Upper lobe of left lung (tissue), 6 donors: Measurements from ENCODE around the gene SMAGP. TPM values are rescaled to one million over a fixed set of nuclear protein-coding genes. Genes with fewer than 3 reads are reported as not detected.

Experiments used
- ATAC-seq, 2 donors: fragments of 200-7000 bp; cut with Tn5 transposase; one replicate each; pipeline ENCODE4 v1.9.1; 2022; ENCODE audit warnings: mild to moderate bottlenecking in 2 of 2, moderate library complexity in 2 of 2; ENCODE audit not compliant: low FRiP score in 2 of 2
- DNase-seq, 2 donors: peaks; one replicate each; pipeline ENCODE4 v3.0.0-alpha.2; 2019 to 2020
- H3K27ac ChIP-seq, 4 donors: fragments of 200-600 bp; sonication (generic); one replicate each; pipeline ENCODE4 v1.5.1; 2016 to 2019
- H3K27me3 ChIP-seq, 4 donors: fragments of 200-600 bp; sonication (generic); one replicate each; pipeline ENCODE4 v1.5.1; 2017 to 2019
- H3K36me3 ChIP-seq, 4 donors: fragments of 200-600 bp; sonication (generic); one replicate each; pipeline ENCODE4 v1.5.1; 2016 to 2019
- H3K4me1 ChIP-seq, 4 donors: fragments of 200-600 bp; sonication (generic); one replicate each; pipeline ENCODE4 v1.5.1; 2018 to 2019
- H3K4me3 ChIP-seq, 4 donors: fragments of 200-600 bp; sonication (generic); one replicate each; pipeline ENCODE4 v1.5.1; 2017 to 2019; ENCODE audit warnings: mild to moderate bottlenecking in 2 of 4, moderate library complexity in 1 of 4
- H3K9me3 ChIP-seq, 4 donors: fragments of 200-600 bp; sonication (generic); one replicate each; pipeline ENCODE4 v1.5.1; 2018 to 2019
- EP300 ChIP-seq, 4 donors: sonication (generic); formaldehyde crosslinking; IDR thresholded peaks; one replicate each; pipeline ENCODE4 v1.5.1; 2017; ENCODE audit warnings: antibody characterized with exemption in 4 of 4, control low read depth in 2 of 4
- POLR2A ChIP-seq, 4 donors: fragments of 450-650 bp; IDR thresholded peaks; one replicate each; pipeline ENCODE4 v1.5.1; 2016 to 2017; ENCODE audit warnings: antibody characterized with exemption in 4 of 4, mild to moderate bottlenecking in 2 of 4
- POLR2AphosphoS5 ChIP-seq, 2 donors: sonication (generic); formaldehyde crosslinking; IDR thresholded peaks; one replicate each; pipeline ENCODE4 v1.5.1; 2017; ENCODE audit warnings: antibody characterized with exemption in 2 of 2
- WGBS, 2 donors: methylation state at CpG; one replicate each; pipeline ENCODE4 v1.1.5; 2017 to 2018; 5-methylcytosine and 5-hydroxymethylcytosine counted together
- total RNA-seq, 6 donors: library from RNA; depleted of rRNA in 4 of 6; stranded (reverse); fragments of >200 nt in 4 of 6; gene quantifications; one replicate each; pipeline versions ENCODE4 v1.1.0 to v1.2.1, GENCODE V29; 2016 to 2021
- TF ChIP-seq, protein P1 (sequence below), 6 experiments: fragments of 450-650 bp in 4 of 6; fragments of 200-600 bp in 2 of 6; sonication (generic) in 2 of 6; IDR thresholded peaks; one replicate each; pipeline ENCODE4 v1.5.1; 2016 to 2019; ENCODE audit warnings: antibody characterized with exemption in 6 of 6
- donor health status: DM: no; HTN: no; CAD: no; lungs with moderate emphysema.
- donor health status: DM: no; HTN: yes; CAD: no; lungs with severe emphysema.

SMAGP gene
- total RNA-seq, 6 donors from 2014 or later, result 25.1 to 58.2 (median 28.8) TPM

DNA sequence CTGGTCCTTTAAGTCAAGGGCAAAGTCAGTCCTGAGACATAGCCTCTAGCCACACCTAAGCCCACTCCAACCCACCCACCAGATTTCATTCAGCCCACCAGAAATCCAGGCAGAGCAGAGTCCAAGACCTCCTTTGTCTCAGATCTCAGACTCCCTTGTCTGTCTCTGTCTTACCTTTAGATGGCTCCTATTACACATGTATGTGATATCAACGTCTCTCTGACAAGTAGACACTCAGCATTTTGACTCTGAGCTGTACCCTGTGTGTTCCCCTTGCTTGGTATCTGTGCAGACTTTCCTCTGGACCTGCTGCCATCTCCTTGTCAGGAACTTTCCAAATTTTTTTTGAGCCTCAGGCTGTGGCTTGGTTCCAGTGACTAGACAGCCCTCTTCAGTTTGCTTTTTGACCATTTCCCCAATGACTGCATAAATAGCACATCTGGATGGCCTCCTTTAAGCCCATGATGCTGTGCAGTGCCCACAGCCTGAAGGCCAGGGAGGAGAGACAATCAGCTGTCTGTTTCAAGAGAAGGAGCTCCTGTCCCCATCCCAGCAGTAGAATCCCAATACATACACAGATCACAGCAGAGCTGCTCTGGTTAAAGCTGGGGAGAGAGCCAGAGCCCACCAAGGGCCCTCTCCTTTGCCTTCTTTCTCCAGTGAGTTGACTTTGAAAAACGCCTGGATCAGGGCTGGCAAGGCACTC, 59.4 kb downstream of the SMAGP start:
- Histone ChIP-seq H3K4me3 (no peak overlapping the region), H3K27ac (no peak overlapping the region), H3K9me3 (no peaks in the 10 kb centered on the region), H3K36me3 (peaks cover 0 to 11% (median 0%) of the 10 kb centered on the region in 4 donors), H3K27me3 (no peaks in the 10 kb centered on the region), H3K4me1 (no peaks in the 10 kb centered on the region)
- no peak for DNase-seq
- no peak for ATAC-seq
- 72 to 78% methylated on average over 2 of the region's 2 CpGs for WGBS, 2 donors
- TF ChIP-seq, protein P1, sequence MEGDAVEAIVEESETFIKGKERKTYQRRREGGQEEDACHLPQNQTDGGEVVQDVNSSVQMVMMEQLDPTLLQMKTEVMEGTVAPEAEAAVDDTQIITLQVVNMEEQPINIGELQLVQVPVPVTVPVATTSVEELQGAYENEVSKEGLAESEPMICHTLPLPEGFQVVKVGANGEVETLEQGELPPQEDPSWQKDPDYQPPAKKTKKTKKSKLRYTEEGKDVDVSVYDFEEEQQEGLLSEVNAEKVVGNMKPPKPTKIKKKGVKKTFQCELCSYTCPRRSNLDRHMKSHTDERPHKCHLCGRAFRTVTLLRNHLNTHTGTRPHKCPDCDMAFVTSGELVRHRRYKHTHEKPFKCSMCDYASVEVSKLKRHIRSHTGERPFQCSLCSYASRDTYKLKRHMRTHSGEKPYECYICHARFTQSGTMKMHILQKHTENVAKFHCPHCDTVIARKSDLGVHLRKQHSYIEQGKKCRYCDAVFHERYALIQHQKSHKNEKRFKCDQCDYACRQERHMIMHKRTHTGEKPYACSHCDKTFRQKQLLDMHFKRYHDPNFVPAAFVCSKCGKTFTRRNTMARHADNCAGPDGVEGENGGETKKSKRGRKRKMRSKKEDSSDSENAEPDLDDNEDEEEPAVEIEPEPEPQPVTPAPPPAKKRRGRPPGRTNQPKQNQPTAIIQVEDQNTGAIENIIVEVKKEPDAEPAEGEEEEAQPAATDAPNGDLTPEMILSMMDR (IDR thresholded peaks at IDR 0.05), result no peak
- no peak for TF ChIP-seq EP300 (IDR thresholded peaks at IDR 0.05)
- TF ChIP-seq POLR2A (IDR thresholded peaks at IDR 0.05), result no peak

DNA sequence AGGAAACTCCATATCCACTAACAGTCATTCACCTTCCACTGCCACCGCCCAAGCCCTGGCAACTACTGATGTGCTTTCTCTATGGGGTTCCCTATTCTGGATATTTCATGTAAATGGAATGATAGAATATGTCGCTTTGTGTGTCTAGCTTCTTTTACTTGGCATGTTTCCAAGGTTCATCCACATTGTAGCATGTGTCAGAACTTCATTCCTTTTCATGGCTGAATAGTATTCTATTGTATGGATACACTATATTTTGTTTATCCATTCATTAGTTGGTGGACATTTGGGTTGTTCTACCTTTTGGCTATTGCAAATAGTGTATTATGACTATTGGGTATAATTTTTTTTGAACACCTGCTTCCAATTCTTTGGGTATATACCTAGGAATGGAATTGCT, 61.0 kb downstream of the SMAGP start:
- WGBS, 2 donors, result 97 to 98% methylated on average over 2 of the region's 2 CpGs
- no peak overlapping the region for H3K27ac ChIP-seq
- peaks cover 0 to 11% (median 0%) of the 10 kb centered on the region in 4 donors for H3K36me3 ChIP-seq
- H3K27me3 ChIP-seq, result no peaks in the 10 kb centered on the region
- H3K4me1 ChIP-seq, result no peaks in the 10 kb centered on the region
- H3K4me3 ChIP-seq, result no peak overlapping the region
- H3K9me3 ChIP-seq, result no peaks in the 10 kb centered on the region
- no peak for ATAC-seq
- TF ChIP-seq POLR2AphosphoS5 (IDR thresholded peaks at IDR 0.05), result no peak
- TF ChIP-seq, protein P1 (IDR thresholded peaks at IDR 0.05), result no peak
- no peak for DNase-seq

DNA sequence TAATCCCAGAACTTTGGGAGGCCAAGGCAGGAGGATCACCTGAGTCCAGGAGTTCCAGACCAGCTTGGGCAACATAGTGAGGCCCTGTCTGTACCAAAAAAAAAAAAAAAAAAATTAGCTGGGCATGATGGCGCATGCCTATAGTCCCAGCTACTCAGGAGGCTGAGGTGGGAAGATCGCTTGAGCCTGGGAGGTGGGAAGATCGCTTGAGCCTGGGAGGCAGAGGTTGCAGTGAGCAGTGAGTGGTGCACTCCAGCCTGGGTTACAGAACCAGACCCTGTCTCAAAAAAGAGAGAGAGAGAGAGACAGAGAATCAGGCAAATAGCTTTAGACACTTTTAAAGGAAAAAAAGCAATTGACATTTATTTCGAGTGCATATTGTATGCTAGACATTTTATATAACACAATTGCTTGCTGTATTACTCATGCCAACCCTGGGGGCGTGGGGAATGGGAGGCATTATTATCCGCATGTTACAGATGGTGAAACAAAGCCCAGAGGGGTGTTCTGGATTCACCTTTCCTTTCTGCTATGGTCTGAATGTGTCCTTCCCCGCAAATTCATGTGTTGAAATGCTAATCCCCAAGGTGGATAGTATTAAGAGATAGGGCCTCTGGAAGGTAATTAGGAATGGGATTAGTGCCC, 62.1 kb downstream of the SMAGP start:
- Histone ChIP-seq H3K9me3 (no peaks in the 10 kb centered on the region), H3K4me3 (no peak overlapping the region), H3K27me3 (no peaks in the 10 kb centered on the region), H3K36me3 (peaks cover 0 to 20% (median under 1%) of the 10 kb centered on the region in 4 donors), H3K4me1 (no peaks in the 10 kb centered on the region), H3K27ac (no peak overlapping the region)
- DNase-seq (no peak), ATAC-seq (no peak)
- TF ChIP-seq EP300 (IDR thresholded peaks at IDR 0.05) (no peak), POLR2A (IDR thresholded peaks at IDR 0.05) (no peak), POLR2AphosphoS5 (IDR thresholded peaks at IDR 0.05) (no peak)
- TF ChIP-seq, protein P1 (IDR thresholded peaks at IDR 0.05), result no peak
- 90 to 92% methylated on average over 7 of the region's 7 CpGs for WGBS, 2 donors

DNA sequence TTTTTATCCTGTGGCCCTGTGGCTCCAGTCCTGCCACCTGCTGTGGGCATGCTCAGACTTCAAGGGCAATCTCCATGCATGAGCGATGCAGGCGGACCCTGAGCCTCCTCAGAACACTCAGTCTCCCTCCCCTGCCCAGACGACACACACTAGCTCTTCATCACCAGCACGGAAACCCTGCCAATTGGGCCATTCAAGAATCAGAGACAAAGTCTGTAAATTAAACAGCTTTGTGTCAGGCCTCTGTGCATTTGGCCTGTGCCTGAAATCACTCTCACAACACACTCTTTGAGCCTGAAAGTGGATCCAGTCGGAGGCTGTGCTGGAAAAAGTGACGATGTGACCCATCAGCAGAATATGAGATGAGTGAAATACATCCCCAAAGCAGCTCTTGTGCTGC, 64.9 kb downstream of the SMAGP start:
- H3K9me3 ChIP-seq, result no peaks in the 10 kb centered on the region
- no peaks in the 10 kb centered on the region for H3K27me3 ChIP-seq
- peaks cover 0 to 16% (median 2%) of the 10 kb centered on the region in 4 donors for H3K36me3 ChIP-seq
- no peak for ATAC-seq
- TF ChIP-seq POLR2A (IDR thresholded peaks at IDR 0.05) (no peak), EP300 (IDR thresholded peaks at IDR 0.05) (no peak), POLR2AphosphoS5 (IDR thresholded peaks at IDR 0.05) (no peak)
- TF ChIP-seq, protein P1 (IDR thresholded peaks at IDR 0.05), result no peak
- H3K4me3 ChIP-seq, result no peak overlapping the region
- H3K4me1 ChIP-seq, result no peaks in the 10 kb centered on the region
- no peak overlapping the region for H3K27ac ChIP-seq
- DNase-seq, result no peak
- 97% methylated on average over 6 of the region's 6 CpGs for WGBS, 2 donors
